Activated CD4-positive, alpha-beta T cell treated with anti-CD3 and anti-CD28 coated beads, Interleukin-2, Interleukin-4, amounts not matched to agents 100 ng/mL and 50 ng/mL, durations not matched to agents 16 hours and 8 hours (primary cell): Measurements from ENCODE around the gene NNT.
"Not testable (repeated sequence)": the region's sequence is repeated elsewhere in the genome, so short reads cannot be mapped to it uniquely, and the experiment has no call there.

Source experiments
- DNase-seq: peaks from one replicate; pipeline ENCODE4 v3.0.0-alpha.2; 2020; ENCODE audit warnings: low spot score

Gene NNT

DNA sequence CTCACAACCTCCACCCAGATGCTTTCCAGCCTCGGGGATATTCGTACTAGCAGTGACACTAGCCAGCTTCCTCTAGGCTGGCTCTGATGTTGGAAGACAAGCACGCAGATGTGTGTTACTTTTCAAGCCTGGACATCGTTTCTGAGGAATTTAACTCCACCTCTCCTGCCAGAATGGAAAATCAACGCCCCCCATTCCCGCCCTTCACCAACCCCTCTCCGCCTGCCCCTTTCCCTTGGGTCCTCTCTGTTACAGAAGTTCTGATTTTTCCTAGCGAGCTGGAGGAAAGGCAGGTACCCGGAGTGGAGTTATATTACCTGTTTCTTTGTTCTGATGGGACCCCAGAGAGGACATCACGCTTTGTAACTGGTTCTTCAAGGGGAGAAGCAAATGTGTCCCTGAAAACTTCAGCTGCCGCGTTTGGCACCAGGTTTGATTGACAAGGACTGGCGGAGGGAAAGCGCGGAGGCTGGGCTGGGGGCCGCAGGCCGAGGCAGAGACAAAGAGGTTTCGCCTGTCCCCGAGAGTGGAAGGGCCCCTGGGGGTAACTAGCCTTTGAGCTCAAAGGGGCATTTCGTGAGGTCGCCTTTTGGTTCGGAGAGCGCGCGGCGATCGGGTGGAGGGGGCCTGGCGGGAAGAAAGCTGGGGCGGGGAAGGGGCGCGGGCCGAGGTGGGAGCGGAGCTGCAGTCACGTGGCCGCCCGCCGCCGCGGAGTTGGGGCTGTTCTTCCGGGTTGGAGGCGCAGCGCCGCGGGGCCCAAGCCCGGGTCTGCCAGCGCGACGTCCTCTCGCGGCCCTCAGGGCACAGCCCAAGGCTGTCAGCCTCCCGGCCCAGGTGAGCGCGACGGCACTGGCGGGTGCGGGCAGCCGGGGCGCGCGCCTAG, at the start of gene NNT:
Gene NNT (plus strand): TSS at position 720 of the 883 bp plus-strand sequence. CDS start 6,016 bp downstream, outside the sequence.
- peak; percentile 81 for DNase-seq

DNA sequence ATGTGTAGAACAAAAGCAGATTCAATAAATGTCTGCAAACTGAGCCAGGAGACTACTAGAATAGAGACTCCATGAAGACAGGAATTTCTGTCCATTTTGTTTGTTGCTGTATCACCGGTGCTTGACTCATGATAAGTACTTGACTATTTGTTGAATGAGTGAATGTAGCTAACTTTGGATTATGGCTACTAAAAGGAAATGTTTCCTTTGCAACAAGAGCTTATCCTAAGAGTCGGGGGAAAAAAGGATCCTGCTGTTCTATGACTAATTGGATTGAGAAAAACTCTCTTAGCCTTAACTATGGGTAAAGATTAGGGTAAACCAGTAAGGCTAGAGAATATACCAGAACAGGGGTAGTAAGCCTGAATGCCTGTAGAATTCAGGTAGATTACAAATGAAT, 49.6 kb upstream of the NNT start:
- no peak for DNase-seq

DNA sequence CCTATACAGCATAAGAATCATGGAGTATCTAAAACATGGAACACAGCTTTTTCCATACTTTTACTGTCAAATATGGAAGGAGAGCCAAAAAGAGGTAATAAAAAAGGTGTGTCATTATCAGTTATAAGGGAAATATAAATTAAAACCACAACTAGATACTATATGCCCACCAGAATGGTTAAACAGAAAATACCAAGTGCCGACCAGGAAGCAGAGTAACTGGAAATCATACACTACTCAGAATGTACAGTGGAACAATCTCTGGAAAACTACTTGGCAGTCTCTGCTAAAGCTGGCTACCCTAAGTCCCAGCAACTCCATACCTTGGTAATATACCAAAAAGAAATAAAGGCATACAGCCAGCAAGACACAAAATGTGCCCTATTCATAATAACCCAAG, 48.5 kb upstream of the NNT start:
- DNase-seq = no peak

DNA sequence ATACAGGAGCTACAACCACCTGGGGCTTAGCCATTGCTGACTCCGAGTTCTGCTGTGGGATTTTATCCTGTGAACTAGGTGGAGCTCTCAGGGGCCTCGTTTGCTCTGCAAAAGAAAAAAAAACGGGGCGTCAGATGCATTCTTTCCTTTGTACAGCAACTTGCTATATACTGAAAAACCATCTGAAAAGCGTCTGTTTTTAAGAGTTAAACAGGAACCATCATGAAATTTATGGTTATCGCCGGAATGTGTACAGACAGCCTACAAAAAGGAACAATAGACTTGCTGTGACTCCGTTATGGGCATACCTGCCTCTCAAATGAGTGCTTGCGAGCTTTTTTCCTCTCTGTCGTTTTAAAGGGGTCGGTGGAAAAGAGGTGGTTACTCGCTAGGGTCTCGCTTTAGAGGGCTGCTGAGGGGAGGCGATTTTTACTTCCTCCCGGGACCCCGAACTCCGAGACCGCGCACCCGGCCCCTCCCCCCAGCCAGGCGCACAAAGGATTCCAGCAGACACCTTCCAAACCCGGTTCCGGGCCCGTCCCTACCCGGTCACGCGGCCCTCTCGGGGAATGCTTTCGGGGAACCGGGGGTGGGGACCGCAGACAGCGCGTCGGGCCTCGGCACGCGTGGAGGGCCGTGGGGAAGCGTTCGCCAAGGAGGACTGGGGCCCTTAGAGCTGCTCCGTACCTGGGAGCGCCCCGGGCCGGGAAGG, 46.9 kb upstream of the NNT start:
- peak; percentile 41 for DNase-seq

DNA sequence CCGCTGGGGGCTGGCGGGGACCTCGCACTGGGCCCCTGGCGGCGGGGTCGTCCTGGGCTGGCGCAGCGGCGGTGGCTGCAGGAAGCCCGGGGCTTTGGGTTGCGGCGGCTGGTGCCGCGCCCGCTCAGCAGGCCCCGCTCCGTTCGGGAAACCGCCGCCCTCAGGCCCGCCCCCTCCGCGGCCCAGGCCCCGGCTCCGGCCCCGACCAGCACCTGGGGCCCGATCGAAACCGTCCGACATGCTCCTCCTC, 46.4 kb upstream of the NNT start:
- not testable (repeated sequence) for DNase-seq

DNA sequence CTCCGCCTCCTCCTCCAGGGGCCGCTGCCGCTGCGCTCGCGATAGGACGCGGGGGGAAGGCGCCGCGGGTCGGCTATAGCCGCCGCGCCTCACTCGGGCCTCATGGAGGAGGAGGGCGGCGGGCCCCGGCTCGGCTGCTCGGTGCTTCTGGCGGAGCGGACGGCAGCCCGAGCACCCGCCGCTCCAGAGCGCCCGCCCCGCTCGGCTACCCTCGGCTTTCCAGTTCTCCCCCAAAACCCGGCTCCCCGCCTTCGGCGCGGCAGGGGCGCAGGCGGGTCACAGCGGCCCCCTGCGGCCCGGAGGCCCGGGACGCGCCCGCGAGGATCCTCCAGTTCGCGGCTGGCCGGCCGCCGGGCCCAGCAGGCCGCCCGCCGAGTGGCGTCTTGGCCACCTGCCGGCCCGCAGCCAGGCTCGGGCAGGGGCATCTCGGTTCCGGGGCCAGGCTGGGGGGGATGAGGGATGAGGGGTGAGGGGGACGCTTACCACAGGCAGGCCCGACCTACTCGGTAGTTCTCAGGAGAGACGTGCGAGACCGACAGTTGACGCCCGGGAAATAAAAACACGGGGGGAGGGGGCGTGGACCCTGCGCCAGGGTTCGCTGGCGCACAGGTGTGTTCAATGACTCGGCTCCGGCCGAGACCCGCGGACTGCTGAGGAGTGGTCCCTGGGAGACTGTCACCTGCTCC, 46.0 kb upstream of the NNT start, which contains the start of gene PAIP1:
Gene PAIP1 (minus strand): TSS at position 221 of the 686 bp plus-strand sequence. CDS start 231 bp downstream, outside the sequence.
- peak; percentile 86 for DNase-seq

DNA sequence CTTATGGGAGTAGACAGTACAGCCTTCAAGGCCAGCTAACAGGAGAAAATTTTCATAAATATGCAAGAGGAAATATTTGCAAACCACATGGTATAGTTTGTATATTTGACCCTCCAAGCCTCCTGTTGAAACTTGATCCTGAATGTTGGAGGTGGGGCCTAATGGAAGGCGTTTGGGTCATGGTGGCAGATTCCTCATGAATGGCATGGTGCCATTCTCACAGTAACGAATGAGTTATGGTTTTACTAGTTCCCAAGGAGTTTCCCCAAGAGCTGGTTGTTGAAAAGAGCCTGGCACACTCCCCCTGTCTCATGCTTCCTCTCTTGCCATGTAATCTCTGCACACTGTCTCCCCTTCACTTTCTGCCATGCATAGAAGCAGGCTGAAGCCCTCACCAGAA, 42.9 kb upstream of the NNT start:
- DNase-seq = no peak

DNA sequence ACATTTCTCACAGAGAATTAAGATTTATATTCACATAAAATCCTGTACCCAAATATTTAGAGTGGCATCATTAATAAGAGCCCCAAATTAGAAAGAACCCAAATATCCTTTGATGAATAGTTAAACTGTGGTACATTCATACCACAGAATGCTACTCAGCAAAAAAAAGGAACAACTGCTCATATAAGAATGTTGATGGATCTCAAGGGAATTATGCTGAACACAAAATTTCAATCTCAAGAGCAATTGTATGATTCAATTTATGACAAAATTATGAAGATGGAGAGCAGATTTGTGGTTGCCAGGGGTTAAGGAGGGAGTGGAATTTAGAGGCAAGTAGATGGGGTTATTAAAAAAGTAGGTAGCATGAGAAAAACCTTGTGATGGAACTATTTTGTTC, 41.6 kb upstream of the NNT start:
- no peak for DNase-seq

DNA sequence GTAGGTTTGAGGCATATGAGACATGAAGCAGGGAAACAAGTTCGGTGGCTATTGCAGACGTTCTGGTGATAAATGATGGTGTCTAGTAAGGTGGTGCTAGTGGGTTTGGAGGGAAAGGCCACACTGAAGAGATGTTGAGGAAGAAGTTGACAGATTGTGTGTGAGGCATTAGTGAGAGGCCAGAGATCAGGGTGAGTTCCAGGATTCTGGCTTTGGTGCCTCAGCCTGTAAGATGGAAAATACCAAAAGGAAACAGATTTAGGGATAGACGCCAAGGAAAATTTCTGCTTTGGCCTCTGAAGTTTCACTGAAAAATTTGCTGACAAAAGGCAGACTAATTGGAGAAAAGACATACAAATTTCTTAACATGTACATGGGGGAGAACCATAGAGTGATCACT, 39.7 kb upstream of the NNT start:
- no peak for DNase-seq

DNA sequence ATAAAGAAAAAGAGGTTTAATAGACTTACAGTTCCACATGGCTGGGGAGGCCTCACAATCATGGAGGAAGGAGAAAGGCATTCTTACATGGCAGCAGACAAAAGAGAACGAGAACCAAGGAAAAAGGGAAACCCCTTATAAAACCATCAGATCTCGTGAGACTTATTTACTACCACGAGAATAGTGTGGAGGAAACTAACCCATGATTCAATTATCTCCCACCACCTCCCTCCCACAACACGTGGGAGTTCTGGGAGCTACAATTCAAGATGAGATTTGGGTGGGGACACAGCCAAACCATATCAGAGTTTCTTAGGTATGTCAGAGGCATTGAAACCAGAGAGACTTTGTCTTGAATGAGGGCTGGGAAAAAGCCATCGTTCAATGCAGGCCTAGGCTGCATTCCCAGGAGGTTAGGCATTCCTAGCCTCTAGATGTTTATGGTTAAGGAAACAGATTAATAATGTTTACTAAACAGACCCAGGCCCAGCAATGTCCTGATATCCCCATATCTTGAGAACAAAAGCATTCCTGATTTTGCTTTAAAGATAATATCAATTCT, 38.6 kb upstream of the NNT start:
- DNase-seq = no peak

DNA sequence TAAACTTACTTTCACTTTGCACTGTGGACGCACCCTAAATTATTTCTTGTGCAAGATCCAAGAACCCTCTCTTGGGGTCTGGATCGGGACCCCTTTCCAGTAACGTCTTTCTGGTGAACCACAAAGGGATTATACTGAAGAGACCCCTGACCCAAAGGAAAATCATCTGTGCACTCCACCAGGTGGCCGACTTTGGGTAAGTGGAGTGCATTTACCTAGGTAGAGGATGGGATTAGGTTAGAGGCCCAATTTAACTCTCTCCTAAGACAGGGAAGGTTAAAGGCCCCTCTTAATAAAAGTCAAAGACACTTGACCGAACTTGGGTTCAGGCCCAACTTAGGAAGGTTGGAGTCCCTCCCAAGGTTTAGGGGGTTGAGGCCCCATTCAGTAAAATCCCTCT, 37.9 kb upstream of the NNT start:
- DNase-seq = no peak

DNA sequence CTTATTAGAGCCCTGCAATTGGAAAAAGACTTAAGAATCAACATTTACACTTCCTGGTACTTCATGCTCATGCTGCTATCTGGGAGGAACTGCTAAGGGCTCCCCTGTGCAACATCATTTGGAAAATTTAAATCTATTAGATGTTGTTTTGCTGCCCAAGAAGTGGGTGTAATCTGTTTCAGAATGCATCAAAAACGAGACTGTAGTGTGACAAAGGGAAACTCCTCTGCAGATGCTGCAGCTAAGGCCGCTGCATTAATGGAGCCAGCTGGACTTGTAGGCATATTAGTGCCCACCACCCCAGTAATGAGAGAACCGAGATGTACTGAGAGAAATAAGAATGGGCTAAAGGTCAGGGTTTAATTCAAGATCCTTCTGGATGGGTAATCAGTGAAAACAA, 35.0 kb upstream of the NNT start:
- no peak for DNase-seq

DNA sequence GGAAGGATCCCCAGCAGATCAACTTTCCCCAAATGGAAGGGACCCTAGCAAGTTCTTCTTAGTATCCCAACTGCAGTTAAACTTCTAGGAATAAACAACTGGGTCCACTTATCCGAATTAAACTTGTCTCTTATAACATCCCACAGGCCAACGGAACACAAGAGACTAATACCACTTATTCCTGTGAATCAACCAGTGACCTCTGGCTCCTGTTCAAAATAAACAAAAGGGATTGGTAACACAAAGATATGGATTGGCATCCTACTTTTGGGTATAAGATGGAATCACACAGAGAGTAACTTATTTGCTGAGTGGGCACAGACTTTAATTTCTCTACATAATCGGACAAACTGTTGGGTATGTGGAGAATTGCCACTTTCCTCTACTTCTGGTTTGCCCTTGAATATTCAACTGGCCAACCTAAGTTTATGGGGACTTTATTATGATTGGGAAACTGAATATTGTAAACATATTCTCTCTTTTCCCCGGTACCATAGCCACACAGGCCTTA, 33.7 kb upstream of the NNT start:
- no peak for DNase-seq

DNA sequence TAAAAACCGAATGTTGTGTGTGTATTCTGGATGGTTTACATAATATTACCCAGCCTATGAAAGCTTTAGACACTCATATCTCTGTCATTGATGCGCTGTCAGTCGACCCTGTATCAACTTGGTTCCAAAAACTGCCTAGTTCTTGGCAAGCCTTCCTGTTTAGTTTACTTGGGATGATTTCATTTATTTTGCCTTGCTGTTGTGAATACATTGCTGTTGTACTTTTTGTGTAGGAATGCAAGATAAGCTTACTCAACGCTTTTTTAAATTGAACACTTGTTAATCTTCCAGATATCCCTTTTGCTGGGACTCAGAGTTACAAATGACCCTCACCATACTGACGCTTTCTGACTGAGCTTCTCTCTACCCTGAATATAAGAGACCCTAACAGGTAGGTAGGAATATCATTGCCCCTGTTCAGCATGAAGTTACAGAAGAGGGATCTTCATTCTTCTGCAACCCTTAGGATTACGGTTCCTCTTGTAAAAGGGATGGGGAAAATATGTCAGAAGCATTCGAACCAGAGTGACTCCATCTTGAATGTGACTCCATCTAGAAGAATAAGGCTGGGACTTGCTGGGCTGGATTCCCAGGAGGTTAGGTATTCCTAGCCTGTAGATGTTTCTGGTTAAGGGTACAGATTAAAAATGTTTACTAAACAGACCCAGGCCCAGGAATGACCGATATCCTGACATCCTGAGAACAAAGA, 32.4 kb upstream of the NNT start:
- no peak for DNase-seq

DNA sequence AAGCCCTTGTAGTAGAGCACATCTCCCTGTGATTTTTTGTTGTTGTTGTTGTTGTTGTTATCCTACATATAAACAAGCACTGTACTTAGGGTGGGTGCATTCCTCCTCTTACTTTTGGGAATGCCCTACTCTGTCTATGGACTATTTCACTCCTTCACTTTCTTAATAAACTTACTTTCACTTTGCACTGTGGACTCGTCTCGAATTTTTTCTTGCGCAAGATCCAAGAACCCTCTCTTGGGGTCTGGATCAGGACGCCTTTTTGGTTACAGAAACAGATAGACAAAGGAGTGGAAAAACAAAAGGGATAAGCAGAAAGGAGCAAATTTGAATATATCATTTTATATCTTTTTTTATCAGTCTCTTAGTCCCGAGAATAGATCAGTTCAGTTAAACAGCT, 31.7 kb upstream of the NNT start:
- no peak for DNase-seq

DNA sequence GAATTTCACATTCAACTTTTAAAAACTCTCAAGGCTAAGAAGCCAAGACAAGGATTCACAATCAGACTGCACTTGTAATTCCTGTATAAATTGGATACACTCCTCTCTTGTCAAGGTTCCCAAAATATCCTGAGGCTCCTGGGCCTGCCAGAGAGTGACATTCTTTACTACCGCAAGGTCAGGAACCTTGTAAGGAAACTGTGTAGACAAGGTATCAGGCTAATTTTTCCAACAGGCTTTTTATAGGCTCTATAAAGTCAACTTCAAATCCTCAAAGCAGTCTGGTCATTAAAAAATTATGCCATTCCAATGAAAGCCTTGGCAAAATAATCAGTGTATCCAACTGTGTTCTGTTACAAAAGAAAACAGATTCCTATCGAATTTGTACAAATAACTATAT, 30.6 kb upstream of the NNT start:
- no peak for DNase-seq

DNA sequence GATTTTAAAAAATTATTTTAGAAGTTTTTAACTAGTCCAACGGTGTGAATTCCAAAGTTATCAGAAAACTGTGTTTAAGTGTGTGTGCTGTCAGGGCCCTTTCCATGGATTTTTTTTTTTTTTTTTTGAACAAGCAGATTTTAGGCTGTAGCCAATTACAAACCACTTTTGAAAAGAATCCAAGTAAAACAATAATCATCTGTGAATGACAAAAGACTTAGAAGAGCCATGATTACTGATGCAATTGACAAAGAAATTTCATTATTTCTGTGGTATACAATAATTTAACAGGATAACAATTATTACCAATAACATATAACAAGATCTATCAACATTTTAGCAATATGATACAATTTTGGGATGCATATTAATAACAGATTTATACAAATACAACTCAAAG, 29.9 kb upstream of the NNT start:
- no peak for DNase-seq

DNA sequence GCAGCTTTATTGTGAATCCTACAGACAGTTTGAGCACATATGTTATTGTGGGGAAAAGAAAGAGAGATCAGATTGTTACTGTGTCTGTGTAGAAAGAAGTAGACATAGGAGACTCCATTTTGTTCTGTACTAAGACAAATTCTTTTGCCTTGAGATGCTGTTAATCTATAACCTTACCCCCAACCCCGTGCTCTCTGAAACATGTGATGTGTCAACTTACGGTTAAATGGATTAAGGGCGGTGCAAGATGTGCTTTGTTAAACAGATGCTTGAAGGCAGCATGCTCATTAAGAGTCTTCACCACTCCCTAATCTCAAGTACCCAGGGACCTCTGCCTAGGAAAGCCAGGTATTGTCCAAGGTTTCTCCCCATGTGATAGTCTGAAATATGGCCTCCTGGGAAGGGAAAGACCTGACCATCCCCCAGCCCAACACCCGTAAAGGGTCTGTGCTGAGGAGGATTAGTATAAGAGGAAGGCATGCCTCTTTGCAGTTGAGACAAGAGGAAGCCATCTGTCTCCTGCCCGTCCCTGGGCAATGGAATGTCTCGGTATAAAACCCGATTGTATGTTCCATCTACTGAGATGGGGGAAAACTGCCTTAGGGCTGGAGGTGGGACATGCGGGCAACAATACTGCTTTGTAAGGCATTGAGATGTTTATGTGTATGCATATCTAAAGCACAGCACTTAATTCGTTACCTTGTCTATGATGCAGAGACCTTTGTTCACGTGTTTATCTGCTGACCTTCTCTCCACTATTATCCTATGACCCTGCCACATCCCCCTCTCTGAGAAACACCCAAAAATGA, 22.4 kb upstream of the NNT start:
- not testable (repeated sequence) for DNase-seq

DNA sequence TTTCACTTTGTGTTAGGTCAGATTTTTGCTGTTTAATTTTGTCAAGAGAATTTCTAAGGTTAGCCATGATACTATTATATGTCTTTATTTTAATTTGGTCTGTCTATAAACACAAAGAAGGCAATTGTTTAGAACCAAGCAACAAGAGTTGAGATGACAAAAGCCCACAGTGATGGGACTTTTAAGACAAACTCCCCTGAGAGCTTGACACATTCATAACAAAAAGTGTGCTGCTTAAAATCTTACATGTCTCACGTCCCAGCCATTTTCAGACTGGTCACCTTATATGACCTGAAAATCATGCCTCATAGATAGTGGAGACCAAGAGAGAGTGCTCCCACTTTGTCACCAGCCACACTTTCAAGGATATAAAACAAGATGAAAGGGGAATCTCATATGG, 21.6 kb upstream of the NNT start:
- no peak for DNase-seq

DNA sequence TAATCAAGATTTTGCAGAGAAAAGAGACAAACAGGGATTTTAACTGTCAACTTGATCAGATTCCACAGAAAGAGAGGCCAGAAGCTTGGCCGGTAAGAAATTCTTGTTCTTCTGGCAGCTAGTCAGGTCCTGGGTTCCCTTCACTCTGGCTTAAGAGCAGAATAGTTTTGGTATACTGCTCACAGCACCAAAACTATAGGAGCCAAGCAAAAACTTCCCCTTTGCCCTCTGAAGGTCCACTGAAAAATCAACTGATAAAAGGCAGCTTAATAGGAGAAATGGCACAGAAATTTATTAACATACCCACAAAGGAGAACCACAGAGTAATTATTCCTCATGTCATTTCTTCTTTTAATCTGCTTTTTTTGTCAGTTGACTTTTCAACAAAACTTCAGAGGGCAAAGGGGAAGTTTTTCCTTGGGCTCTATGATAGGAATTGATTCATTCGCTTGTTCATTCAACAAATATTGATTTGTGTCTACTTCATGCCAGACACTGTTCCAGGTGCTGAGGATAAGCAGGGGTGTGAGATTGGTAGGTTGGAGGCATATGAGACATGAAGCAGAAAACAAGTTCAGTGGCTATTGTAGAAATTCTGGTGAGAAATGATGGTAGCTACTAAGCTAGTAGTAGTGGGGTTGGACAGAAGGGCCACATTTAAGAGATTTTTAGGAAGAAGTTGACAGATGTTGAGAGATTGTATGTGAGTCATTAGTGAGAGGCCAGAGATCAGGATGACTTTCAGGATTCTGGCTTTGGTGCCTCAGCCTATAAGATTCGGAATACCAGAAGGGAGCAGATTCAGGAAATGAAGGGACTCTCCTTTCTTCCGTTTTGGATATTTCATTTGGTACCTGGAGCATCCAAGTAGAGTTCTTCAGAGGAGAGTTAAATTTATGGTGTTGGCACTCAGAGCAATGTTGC, 20.6 kb upstream of the NNT start:
- no peak for DNase-seq
